Measurements from ENCODE around the gene BCR.

The BCR gene

GRCh38 chr22:23233752-23234408 lies 53.6 kb downstream of the BCR start:
- no peak for DNase-seq

- DNase-seq = no peak
These were observed 54.3 kb downstream of the BCR start for GRCh38 chr22:23234409-23235161.

GRCh38 chr22:23235425-23235824 lies 55.1 kb downstream of the BCR start:
- DNase-seq = no peak

GRCh38 chr22:23236026-23236425 lies 55.7 kb downstream of the BCR start:
- DNase-seq = no peak

DNA sequence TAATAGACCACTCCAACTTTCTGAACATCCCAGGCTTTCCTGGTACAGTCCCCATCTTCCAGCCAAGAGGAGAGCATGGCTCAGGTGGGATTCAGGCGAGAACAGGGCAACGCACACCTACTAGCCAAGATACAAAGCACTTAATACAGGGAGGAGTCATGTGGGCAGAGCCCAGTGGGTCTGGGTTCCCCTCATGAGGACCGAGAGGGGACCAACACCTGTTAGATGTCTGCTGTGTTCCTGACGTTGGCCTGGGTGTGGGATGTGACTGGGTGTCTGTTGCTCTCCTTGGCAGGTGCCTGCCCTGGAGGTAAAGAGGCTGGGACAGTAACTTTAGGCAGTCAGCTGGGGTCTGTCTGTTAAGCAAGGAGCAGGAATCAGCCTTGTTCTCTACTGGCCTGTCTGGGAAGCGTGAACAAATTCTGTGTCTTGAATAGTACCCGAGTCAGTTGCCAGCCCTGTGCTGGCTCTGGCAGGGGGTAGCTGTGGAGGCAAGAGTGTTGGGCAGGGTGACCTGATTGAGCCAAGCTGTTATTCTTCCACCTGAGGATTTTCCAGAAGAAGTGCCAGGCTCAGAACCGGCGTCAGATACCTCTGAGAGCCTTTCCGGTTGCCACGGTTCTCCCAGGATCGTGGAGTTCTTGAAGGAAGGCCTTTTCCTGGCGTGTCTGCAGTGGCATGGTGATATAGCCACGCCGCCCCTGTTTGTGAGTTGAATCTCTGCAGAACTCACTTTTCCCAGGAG lies 56.3 kb downstream of the BCR start:
- no peak for DNase-seq

GRCh38 chr22:23237201-23237798 lies 57.0 kb downstream of the BCR start:
- peak; percentile 42 for DNase-seq

GRCh38 chr22:23237841-23238240 lies 57.5 kb downstream of the BCR start:
- no peak for DNase-seq

DNA sequence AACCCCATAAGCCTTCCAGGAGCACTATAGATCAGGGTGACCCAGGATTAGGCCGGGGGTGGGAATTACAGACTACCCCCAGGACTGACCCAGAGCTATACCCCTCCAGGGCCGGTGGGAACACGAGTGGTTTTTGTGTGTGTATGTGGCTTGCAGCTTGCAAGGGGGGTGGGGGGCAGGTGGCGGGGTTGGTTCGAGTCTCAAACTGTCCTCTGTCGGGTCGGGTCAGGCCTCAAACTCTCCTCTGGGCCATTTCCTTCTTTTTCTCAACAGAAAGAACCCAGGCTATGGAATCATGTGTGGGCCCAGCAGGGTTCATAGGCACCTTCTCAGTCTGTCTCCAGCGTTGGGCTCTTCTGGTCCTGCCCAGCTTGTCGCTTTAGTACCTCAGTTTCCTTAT lies 58.4 kb downstream of the BCR start:
- no peak for DNase-seq

GRCh38 chr22:23239429-23239828 lies 59.1 kb downstream of the BCR start:
- no peak for DNase-seq

DNA sequence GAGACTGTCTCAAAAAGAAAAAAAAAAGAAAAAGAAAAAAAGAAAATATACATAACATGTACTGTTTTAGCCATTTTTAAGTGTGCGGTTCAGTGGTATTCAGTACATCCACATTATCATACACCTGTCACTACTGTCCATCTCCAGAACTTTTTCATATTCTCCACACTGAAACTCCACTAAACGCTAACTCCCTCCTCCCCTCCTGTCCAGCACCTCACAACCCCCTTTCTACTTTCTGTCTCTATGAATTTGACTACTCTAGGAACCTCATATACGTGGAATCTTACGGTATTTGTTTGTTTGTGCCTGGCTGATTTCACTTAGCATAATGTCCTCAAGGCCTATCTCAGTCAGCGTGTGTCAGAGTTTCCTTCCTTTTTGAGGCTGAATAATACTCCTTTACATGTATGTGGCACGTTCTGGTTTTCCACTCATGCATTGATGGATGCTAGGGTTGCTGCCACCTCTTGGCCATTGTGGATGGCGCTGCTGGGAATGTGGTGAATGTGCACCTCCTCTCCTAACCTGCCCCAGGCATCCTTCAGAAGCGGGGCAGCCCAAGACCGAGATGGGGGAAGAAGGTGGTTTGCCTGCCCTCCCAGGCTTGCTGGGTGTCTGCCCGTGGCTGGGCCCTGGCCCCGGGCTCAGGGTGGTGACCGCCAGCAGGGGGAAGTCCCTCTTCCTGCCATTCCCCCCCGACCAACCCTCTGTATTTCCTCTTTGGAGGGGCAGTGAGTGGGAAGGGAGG lies 60.5 kb downstream of the BCR start:
- DNase-seq = no peak

DNA sequence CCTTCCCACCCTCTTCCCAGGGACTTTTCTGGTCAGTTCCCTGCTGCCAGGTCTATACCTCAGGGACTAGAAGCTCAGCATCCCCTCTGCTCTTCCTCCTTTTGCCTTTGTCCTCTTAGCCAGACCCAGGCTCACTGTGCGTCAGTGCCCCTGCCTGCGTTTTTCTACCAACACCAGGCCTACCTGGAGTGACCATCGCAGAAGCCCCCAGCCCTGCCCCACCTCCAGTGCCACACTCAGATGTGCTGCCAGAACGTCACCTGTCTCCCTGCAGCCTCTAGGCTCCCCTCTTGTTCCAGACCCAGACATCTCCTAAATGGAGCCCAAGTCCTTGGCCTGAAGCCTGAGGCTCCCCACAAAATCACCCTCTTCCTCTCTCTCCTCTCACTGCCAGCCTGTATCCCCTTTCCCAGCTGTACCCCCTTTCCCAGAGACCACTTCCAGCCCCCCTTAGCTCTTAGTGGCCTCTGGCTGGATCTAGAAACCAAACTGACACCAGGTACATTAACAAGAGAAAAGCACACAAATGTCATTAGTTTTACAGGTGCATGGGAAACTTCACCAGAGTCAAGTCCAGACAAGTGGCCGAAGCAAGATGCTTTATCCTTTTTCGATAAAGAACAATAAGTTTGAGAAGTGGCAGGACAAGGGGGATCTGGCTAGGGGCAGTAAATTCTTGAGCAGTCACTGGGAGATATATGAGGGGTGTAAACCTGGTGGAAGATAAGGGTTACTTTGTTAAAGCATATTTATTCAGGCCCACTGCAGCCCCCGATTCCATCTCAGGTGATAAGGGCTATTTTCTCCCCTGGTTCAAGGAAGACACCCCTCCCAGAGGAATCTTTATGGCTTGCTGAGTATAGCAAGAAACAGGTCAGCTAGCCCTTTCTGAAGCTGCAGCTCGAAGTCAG lies 61.5 kb downstream of the BCR start:
- no peak for DNase-seq

DNA sequence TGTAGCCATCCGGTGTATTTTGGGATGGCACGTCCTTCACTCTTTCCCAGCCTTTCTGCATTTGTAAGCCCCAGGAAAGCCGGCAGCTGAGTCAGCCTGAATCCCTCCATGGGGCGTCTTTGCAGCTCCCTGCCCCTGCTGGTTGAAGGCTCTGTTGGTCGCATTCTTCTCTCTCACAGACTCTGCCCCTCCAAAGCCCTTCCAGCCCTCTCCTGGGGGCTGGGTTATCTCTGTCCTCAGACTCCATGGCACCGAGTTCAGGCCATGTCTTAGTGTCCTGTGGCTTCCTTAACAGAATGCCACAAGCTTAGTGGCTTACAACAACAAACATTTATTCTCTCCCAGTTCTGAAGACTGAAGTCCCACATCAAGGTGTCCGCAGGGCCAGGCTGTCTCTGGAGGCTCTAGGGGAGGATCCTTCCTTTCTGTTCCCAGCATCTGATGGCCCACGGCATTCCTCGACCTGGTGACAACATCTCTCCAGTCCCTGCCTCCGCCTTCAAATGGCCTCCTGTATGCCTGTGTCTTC lies 62.2 kb downstream of the BCR start:
- no peak for DNase-seq

DNA sequence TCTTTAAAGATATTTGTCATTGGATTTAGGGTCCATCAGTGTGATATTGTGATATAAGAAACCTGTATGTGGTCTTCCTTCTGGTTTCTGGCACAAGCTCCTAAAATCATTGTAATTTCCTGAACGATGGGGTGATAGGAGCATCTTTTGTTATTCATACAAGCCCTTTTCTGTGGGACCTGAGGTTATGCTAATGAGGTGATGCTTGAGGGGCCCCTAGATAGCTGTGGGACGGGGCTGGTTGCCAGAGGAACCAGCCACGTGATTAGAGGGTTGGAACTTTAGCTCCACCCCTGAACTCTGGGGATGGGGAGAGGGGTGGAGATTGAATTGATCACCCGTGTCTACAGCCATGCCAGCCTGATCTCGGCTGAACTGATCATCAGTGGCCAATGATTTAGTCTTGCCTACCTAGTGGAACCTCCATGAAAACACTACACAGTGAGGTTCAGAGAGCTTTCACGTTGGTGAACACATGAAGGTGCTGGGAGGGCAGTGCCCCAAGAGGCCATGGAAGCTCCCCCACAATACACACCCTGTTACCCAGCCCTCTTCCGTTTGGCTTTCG lies 62.8 kb downstream of the BCR start:
- DNase-seq = no peak

GRCh38 chr22:23243859-23244689 lies 63.8 kb downstream of the BCR start:
- DNase-seq = no peak

DNA sequence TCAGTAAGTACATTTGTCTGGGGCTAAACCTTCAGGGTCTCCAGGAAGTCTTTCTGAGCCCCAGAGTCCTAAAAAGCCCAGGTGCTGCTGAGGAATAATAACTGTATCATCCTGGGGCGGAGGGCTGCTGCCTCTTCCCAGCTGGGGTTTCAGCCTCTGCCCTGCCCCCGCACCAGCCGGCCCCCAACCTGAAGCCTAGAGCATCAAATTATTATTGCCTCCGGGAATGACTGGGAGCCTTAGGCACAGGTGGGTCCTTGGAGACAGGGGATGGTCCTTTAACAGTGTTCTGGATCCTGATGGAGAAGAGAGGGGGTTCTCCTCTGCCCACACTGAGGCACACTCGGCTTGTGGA lies 64.4 kb downstream of the BCR start:
- DNase-seq = no peak

- no peak for DNase-seq
These were observed 64.9 kb downstream of the BCR start for GRCh38 chr22:23245045-23245798.

DNA sequence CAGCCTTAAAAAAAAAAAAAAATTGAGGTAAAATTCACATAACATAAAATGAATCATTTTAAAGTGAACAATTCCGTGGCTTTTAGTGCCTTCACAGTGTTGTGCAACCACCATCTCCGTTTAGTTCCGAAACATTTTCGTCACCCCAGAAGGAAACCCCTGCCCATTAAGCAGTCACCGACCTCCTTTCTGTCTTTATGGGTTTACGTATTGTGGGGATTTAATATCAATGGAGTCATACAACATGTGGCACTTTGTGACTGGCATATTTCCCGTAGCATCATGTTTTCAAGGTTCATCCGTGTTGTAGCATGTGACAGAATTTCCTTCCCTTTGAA lies 65.5 kb downstream of the BCR start:
- no peak for DNase-seq

DNA sequence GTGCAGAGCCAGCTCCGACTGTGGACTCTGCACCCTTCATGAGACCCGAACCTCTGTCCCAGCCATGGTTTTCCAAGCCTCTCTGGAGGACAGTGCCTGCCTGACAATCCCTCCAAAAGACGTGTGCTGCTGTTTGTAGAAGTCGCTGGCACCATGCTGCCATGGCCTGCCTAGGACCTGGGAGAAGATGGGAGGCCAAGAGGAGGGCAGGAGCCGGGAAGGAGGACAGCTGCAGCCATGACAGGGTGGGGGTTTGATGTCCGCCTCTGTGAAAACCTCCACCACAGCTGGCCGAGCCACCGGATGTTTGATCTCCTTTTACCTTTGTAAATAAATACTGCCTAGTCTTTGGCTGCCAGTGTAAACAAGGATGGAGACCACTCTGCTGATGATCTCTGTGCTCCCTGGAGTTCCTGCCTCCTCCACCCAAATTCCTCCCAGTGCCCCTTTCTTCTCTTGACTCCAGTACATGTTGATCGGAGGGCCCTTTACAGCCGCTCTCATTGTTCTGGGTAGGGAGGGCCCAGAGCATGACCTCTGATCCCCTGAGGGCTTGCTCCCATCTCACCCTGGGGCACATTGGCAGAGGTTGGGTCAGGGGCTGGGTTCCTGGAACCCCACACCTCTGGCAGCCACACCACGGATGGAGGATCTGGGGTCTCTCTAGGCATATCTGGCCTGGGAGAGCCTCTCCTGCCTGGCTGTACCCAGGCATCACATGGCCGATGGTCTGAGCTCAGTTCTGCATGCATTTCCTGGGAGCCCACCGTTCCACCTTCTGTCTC lies 66.9 kb downstream of the BCR start:
- DNase-seq = no peak

DNA sequence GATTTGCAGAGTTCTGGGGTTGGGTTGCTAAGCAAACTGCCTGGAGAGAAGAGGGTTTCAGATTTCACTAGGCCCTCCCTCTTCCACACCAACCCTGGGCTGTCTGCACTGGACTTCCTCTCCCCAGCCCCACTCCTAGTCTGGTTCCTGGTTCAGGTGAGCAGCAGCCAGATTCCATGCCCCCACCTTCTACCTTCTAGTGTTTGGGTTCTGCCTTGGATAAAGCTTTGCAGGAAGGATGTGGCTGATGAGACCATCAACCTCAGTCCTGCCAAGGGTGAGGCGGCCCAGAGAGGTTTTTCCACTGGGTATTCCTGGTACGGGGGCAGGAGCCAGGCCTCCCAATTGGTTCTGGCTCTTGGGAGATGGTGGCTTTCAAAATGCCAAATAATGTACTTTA lies 68.3 kb downstream of the BCR start:
- no peak for DNase-seq

Measured in NCI-H2081 treated with DMSO at 0.1 percent for 48 hours (cell line).